NCI-H345 treated with DMSO at 0.1 percent for 48 hours (cell line): ENCODE data around the gene GRIK4.
"Not testable (repeated sequence)": the region's sequence is repeated elsewhere in the genome, so short reads cannot be mapped to it uniquely, and the experiment has no call there.

ENCODE experiments used
- DNase-seq: peaks from one replicate; lab custom pipeline; 2025; ENCODE audit not compliant: unreplicated experiment; lab: John Stamatoyannopoulos, UW

Gene GRIK4

GRCh38 chr11:120974466-120974865, 462.9 kb downstream of the GRIK4 start:
- no peak for DNase-seq

DNA sequence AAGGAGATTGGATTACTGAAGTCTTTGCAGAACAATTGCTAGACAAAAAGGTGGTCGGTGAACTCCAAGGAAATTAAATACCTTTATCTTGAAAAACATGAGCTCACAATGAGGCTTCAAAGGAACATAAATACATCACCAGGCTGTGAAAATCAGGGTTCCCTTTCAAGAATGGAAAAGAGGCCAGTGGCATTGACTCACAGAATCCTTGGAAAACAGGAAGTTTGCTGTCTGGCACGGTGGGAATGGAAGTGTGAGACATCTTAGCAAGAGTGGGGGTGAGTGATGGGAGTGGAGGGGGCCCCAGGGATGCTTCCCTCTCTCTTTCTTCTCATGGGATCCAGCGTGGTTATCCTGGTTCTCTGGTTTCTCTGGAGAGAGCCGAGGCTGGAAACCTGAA, 463.4 kb downstream of the GRIK4 start:
- no peak for DNase-seq

- DNase-seq = no peak
These were observed 466.0 kb downstream of the GRIK4 start for GRCh38 chr11:120977266-120978137.

DNA sequence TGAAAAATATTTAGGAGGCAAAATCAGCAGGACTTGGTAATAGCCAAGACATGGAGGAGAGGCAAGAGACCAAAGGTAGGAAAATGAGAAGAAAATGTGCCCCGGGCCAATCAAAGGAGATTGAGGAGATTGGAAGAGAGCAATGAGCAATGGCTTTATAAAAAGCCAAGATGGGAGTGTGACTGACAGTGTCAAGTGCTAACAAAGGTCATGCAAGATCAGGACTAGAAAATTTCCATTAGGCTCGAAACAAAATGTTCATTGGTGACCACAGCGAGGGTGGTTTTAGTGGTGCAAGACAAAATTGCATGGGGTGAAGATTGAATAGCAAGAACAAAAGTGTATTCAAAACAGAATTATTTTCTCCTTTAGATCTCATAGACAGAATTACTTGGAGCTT, 467.2 kb downstream of the GRIK4 start:
- no peak for DNase-seq

- DNase-seq = peak; percentile 35
These were observed 474.4 kb downstream of the GRIK4 start for GRCh38 chr11:120985718-120986569.

DNA sequence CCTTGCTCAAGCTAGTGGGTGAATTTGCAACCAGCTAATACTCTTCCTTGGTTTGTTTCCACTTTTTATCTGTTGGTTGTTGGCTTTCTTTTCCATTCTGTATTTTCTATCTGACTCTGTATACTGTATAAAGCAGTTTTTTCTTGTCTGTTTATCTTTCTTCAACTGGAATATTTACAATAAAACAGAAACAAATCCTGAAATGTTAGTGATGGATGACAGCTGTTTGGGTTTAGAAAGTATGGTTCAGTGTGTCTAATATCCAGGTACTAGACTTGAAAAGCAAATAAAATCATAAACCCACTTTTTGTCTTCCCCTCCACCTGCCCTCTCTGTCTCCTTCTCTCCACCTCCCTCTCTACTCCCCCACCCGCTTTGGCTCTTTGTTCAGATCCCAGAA, 477.1 kb downstream of the GRIK4 start:
- no peak for DNase-seq

GRCh38 chr11:120991830-120992686, 480.5 kb downstream of the GRIK4 start:
- DNase-seq = no peak

- DNase-seq = no peak
These were observed 482.7 kb downstream of the GRIK4 start for GRCh38 chr11:120994091-120994859.

DNA sequence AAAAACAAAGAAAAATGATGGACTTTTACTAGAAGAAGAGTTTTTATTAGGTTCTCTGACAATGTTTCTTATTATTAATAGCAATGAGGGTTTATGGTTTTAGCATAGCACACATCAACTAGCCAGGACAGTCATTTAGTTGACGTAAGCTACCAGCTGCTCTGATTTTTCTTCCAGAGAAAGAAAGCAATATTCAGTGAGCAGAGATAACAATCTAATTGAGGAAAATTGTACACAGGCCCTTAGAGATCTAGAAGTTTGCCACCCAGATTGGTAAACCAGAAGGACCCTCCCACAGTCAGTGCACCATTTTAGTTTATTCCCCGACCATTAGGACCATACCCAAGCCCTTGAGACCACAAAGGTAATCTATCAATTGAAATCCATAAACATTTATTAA, 483.6 kb downstream of the GRIK4 start:
- DNase-seq = no peak

DNA sequence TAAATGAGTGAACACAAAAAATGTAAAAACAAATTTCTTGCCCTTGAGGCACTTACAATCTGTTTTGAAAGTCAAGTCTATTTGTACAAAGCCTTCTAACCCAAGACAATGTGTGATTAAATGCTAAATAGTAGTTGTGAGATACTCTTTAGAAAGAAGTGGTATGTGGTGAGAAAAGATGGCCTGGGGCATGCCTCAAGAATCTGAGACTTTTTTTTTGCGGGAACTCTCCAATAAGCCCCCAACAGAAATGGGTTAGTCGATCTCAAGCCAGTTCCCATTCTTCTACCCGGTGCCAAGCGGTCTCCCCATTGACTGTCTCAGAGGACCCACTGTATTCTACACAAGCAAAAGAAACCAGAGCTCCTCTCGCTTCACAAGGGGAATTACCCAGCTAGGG, 485.4 kb downstream of the GRIK4 start:
- DNase-seq = no peak

DNA sequence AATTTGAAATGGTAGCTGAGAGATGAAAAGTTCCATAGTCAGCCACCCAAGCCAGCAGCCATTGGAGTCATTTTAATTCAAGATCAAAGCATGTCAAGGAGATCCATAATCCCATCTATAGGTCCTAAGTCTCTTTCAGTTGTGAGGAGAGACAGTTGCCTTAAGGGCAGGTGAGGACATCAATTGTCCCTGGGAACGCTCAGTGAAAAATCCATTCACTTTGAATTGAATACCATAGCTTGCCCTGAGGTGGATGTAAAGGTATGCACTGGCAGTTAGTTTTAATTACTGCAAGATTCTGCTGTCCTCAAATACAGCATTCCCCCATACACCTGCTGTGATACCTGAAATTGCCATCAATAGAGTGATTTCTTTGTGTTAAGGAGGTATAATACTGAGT, 487.0 kb downstream of the GRIK4 start:
- no peak for DNase-seq

- no peak for DNase-seq
These were observed 492.8 kb downstream of the GRIK4 start for GRCh38 chr11:121004206-121004840.

- no peak for DNase-seq
These were observed 495.4 kb downstream of the GRIK4 start for GRCh38 chr11:121006922-121007321.

- DNase-seq = no peak
These were observed 497.0 kb downstream of the GRIK4 start for GRCh38 chr11:121008551-121008950.

DNA sequence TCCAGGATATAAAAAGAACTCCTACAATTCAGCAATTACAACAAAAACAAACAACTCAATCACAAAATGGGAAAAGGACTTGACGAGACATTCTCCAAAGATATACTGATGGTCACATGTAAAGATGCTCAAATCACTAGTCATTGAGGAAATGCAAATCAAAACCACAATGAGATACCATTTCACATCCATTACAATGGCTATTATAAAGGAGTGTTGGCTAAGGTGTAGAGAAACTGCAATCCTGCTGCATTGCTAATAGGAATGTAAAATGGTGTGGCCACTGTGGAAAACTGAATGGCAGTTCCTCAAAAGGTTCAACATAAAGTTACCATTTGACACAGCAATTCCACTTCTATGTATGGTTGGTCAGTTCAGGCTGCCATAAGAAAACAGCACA, 500.5 kb downstream of the GRIK4 start:
- no peak for DNase-seq

GRCh38 chr11:121018746-121019145, 507.2 kb downstream of the GRIK4 start:
- DNase-seq = no peak

DNA sequence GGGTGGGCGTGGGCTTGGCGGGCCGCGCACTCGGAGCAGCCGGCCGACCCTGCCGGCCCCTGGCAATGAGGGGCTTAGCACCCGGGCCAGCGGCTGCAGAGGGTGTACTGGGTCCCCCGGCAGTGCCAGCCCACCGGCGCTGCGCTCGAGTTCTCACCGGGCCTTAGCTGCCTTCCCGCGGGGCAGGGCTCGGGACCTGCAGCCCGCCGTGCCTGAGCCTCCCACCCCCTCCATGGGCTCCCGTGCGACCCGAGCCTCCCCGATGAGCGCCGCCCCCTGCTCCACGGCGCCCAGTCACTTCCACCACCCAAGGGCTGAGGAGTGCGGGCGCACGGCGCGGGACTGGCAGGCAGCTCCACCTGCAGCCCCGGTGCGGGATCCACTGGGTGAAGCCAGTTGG, 510.2 kb downstream of the GRIK4 start:
- not testable (repeated sequence) for DNase-seq

- peak; percentile 65 for DNase-seq
These were observed 512.6 kb downstream of the GRIK4 start, which contains the start of gene TBCEL for GRCh38 chr11:121023848-121024751. Gene TBCEL, plus strand, starts transcription at chr11:121024102. Its CDS starts 21,589 bp downstream, at chr11:121045691.

GRCh38 chr11:121024989-121025388, 513.4 kb downstream of the GRIK4 start:
- DNase-seq = no peak
